Vagina (tissue), 2 donors: ENCODE measurements around the gene MYOC.

Experiments used
- POLR2AphosphoS5 ChIP-seq, 2 donors: sonication (generic); formaldehyde crosslinking; IDR thresholded peaks; one replicate each; pipeline ENCODE4 v1.9.0; 2017; ENCODE audit warnings: antibody characterized with exemption in 2 of 2, mild to moderate bottlenecking in 2 of 2, low read depth in 1 of 2; ENCODE audit not compliant: insufficient read depth in 1 of 2
- TF ChIP-seq, protein P1 (sequence below), 3 experiments: fragments of 450-650 bp in 2 of 3; fragments of 200-600 bp in 1 of 3; sonication (generic) in 1 of 3; IDR thresholded peaks; one replicate each; pipeline ENCODE4 v1.5.1; 2017 to 2019; ENCODE audit warnings: antibody characterized with exemption in 3 of 3, mild to moderate bottlenecking in 2 of 3, moderate library complexity in 2 of 3

DNA sequence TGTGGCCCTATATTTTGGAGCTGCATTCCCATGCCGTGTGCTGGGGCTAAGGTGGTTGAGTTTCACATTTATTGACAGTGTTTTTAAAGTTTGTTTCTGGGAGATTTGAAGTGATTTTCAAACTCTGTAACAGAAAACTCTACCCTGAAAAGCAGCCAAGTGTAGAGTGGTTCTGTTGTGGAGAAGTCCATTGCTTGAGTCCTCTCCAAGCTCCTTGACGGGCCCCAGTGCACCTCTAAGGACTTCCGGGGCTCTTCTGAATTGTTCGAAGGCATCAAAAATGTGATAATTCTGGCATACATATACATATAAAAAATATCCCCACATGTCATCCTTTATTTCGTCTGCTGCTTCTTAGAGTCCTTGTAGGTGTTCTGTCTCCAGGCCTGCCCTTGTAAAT, 25.5 kb downstream of the MYOC start:
- TF ChIP-seq POLR2AphosphoS5 (IDR thresholded peaks at IDR 0.05; ENCODE audit: insufficient read depth in 1 of 2, low read depth in 1 of 2): no peak
- TF ChIP-seq, protein P1, sequence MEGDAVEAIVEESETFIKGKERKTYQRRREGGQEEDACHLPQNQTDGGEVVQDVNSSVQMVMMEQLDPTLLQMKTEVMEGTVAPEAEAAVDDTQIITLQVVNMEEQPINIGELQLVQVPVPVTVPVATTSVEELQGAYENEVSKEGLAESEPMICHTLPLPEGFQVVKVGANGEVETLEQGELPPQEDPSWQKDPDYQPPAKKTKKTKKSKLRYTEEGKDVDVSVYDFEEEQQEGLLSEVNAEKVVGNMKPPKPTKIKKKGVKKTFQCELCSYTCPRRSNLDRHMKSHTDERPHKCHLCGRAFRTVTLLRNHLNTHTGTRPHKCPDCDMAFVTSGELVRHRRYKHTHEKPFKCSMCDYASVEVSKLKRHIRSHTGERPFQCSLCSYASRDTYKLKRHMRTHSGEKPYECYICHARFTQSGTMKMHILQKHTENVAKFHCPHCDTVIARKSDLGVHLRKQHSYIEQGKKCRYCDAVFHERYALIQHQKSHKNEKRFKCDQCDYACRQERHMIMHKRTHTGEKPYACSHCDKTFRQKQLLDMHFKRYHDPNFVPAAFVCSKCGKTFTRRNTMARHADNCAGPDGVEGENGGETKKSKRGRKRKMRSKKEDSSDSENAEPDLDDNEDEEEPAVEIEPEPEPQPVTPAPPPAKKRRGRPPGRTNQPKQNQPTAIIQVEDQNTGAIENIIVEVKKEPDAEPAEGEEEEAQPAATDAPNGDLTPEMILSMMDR (IDR thresholded peaks at IDR 0.05): no peak
